GM19438 (cell line): Measurements from ENCODE around the gene SFXN4.
A peak's percentile ranks its signal among the peaks of the same experiment; 100 is the strongest.
"Not testable (repeated sequence)": the region's sequence is repeated elsewhere in the genome, so short reads cannot be mapped to it uniquely, and the experiment has no call there.

ENCODE experiments used
- ATAC-seq: cut with Tn5 transposase; IDR thresholded peaks from one replicate; pipeline ENCODE4 v1.9.1; 2021; ENCODE audit warnings: low read depth; ENCODE audit not compliant: unreplicated experiment

The SFXN4 gene

DNA sequence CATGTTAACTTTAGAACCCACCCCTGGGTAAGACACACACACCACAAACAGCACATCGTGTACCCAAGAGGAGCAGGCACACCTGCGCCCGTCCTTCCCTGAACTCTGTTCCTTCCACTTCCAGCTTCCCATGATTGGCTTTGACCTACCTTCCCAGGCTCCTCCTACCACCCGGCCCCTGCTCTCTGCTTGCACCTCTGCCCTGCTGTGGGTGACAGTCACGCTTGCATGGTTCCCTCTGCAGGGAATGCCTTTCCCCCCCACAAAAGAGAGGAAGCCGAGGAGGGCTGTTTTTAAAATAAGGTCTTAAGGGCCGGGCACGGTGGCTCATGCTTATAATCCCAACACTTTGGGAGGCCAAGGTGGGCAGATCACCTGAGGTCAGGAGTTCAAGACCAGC lies 16.4 kb downstream of the SFXN4 start:
- no peak for ATAC-seq

DNA sequence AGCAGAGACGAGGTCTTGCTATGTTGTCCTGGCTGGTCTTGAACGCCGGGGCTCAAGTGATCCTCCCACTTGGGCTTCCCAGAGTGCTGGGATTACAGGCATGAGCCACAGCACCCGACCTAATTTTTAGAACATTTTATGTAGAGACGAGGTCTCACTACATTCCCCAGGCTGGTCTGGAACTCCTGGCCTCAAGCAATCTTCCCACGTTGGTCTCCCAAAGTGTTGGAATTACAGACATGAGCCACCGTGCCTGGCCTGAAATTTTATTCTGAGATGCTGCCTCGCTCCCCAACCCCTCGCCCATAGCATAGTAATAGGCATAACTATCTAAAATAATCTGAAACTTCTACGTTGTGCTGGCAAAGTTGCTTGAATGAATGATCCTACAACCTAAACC lies 21.9 kb downstream of the SFXN4 start:
- ATAC-seq: no peak

DNA sequence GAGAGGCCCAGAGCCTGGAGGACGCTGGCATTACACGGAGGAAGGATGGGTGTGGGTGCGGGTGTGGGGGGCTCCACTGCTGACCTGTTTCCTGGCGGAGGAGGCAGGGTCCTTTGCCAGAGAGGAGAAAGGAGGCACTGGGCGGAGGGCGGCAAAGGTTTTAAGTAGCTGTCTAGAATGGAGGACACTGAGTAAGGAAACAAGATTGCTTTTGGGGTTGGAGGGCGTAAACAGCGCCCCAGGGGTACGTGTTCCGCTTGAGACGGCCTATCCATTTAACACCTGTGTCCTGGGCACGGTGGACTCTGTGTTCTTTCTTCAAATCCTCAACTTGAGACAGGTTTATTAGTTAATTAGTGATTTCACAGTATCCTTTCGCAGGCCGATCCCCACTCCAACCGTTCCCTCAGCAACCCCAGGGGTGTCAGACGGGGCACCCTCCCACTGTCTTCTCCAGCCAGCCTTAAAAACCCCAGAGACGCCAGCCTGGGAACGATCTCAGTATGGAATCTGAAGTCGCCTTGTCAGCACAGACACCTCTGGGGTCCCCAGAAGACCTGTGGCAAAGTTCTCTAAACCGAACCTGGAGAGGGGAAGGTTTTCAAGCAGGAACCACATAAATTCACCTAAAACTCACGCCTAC lies 24.8 kb downstream of the SFXN4 start:
- ATAC-seq: no peak

DNA sequence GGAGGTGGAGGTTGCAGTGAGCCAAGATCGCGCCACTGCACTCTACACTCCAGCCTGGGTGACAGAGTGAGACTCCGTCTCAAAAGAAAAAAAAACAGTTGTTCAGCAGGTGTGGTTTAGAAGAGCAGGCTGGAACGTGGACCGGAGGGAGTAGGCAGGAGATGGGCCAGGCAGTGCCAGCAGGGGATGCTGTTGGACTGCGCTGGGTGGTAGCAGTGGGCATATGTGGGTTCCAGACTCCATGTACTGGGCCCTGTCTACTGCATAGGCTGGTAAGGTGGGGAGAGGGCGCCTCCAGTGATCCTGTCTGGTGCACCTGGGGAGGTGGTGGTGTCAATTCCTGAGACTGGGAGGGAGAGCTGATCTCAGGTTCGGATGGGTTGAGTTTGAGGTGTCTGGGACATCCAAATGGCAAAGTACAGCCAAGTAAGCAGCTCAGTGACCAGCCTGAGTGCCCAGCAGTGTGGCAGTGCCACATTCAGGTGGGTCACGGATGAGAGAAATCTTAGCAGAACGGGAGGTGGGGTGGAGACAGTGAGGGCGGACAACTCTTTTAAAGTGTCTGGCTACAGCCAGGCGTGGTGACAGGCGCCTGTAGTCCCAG lies 25.9 kb downstream of the SFXN4 start:
- no peak for ATAC-seq

DNA sequence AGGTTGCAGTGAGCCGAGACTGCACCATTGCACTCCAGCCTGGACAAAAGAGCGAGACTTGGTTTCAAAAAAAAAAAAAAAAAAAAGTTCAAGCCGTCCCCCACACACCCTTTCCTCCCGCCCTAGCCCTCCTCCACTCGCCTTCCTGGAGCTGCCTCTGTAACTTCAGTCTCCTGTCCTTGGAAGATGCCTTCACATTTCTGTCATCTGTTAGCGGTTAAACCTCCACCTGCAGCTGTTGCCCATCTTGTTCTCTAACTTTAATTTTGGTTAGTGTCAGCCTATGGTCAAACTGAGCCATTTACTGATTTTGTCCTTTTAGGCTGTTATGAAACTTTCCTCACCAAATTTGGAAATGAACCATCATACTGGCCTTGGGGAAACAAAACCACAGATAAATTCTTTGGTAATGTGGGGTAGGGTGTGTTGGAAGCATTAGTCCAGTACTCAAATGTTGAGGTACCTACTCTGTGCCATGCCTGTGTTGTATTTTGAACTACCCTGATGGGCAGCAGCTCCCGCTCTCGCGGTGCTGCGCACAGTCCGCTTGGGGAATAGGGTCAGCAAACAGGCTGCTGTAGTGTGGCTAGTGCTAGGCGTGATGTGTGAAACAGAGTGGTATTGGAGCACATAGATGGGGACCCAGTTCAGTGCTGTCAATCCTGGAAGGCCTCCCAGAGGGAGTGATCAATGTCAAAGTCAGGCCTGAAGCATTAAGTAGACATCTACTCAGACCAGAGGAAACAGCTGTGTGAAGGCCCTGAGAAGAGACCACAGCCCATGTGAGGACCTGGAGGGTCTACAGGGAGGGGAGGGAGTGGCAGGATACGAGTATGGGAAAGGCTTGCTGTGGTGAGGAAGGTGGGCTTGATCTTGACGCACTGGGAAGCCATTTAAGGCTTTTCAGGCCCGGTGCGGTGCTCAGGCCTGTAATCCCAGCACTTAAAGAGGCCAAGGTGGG lies 26.9 kb downstream of the SFXN4 start:
- no peak for ATAC-seq

DNA sequence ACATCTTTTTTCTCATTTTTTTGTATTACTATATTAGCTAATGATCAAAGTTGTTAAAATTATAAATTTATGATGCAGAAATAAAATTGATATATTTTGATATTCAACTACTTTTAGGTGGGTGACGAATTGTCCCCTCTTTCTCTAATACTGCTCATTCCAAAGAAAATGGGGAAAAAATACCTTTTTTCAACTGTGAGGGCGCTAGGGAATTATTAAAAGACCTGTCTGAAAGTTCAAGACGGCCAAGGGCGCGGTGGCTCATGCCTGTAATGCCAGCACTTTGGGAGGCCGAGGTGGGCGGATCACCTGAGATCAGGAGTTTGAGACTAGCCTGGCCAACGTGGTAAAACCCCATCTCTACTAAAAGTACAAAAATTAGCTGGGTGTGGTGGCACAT lies 27.6 kb downstream of the SFXN4 start:
- not testable (repeated sequence) for ATAC-seq

DNA sequence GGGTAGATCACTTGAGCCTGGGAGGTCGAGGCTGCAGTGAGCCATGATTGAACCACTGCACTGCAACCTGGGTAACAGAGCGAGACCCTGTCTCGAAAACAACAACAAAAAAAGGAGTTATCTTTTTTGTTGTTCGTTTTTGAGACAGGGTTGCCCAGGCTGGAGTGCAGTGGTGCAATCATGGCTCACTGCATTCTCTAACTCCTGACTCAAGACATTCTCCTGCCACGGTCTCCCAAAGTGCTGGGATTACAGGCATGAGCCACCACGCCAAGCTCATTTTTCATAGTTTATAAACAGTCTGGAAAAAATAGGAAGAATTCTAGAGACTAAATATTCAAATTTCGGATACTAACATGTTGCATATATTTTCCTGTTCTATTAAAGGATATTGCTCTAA lies 29.4 kb downstream of the SFXN4 start:
- no peak for ATAC-seq

DNA sequence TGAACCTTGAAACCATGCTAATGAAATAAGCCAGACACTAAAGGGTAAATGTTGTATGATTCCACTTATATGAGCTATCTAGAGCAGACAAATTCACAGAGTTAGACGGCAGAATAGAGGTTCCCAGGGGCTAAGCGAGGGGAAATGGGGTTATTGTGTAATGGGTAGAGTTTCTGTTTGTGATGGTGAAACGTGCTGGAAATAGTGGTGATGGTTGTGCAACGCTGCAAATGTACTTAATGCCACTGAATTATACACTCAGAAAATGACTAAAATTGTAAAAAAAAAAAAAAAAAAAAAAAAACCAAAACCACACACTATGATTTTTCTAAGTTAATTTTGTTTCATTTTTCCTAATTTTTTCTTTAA lies 30.0 kb downstream of the SFXN4 start:
- no peak for ATAC-seq

DNA sequence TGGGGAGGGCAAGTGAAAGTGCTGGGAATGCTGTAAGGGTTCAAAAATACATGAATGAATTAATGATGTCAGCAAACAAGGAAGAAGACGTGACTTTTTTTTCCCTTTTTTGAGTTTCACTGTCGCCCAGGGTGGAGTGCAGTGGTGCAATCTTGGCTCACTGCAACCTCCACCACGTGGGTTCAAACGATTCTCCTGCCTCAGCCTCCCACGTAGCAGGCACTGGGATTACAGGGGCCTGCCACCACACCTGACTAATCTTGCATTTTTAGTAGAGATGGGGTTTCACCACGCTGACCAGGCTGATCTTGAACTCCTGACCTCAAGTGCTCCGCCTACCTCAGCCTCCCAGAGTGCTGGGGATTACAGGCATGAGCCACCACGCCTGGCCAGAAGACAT lies 31.6 kb downstream of the SFXN4 start:
- no peak for ATAC-seq

DNA sequence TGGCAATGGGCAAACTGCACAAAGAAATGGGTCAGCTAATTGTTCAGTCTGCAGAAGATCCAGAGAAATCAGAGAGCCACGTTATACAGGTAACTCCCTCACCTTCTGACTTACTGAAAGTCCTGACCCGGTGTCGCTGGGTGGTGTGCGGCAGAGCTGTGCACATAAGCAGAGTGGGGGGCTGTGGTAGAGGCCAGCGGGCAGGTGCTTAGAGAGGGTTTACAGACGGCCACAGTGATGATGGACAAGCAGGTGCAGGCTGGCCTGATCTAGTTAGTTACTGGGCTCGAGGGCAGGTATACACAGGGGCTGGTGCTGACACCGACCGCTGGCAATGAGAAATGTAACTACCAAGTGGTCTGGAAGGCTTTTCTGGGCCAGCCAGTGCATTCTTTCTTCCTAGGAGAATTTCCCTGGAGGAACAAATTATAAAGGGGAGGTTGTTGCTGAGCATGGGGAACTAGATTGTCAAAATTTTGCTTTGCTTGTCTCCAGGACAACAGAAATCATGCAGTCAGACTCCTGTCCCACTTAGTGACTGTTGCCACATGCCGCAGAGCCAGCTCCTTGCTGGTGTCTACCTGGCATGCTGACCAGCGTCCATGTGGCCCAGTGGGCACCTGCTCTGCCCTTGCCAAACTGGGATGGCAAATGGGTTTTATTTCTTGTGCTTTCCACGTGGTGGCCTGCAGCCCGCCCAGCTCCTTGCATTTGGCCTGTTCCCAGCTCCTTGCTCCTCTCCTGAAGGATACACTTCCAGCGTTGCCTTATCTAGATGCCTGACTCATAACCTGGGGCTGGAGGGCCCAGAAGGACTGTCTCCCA lies 32.8 kb downstream of the SFXN4 start:
- ATAC-seq: no peak

DNA sequence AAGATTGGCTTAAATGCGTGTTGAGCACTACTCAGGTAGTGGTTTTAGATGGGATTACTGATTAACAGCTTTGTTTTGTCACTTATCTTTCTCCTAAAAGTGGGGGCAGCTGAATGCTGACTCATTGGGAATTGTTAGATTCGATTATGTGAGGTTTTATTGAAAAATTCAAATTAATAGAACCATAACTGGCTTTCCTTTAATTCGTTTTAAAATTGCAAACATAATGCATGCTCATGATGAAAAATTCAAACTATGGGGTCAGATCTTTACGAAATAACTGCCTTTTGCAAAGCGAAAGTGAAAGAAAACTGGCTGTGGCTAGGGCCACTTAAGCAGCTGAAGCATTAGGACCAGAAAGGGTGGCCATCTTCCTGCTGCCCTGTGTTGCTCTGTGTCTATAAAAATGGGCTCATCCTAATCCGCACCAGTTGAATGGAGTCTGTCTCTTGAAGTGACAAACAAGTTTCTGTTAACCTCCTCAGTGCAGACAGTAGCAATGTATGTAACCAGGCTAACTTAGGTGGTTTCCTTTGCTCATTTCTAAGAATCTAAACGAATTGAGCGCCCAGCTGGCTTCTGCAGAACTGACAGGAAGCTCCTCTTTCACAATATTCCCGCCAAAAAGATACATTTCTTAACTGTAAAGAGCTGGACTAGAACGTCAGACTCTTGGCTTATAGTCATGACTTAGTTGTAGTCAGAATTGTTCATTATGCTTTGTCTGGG lies 33.8 kb downstream of the SFXN4 start:
- peak; percentile 75 for ATAC-seq

DNA sequence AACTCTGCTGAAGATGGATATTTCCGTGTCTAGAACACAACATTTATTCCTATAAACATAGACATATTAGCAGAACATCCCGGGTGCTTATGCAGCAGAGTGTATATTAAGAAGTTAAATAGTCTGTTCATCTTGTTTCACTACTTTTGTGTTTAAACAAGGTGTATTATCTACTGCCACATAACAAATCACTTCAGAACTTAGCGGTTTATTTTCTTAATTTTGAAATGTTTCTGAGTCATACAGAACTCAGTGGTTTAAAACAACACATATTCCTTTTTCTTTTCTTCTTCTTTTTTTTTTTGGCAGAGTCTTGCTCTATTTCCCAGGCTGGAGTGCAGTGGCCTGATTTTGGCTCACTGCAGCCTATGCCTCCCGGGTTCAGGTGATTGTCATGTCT lies 35.8 kb downstream of the SFXN4 start:
- ATAC-seq: no peak

DNA sequence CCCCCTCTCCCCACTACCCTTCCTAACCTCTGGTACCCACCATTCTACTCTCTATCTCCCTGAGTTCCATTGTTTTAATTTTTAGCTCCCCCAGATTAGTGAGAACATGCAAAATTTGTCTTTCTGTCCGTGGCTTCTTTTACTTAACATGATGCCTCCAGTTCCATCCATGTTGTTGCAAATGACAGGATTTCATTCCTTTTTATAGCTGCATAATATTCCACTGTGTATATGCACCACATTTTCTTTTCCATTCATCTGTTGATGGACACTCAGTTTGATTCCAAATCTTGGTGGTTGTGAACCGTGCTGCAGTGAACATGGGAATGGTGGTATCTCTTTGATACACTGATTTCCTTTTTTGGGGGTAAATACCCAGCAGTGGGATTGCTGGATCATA lies 39.6 kb downstream of the SFXN4 start:
- ATAC-seq: no peak

DNA sequence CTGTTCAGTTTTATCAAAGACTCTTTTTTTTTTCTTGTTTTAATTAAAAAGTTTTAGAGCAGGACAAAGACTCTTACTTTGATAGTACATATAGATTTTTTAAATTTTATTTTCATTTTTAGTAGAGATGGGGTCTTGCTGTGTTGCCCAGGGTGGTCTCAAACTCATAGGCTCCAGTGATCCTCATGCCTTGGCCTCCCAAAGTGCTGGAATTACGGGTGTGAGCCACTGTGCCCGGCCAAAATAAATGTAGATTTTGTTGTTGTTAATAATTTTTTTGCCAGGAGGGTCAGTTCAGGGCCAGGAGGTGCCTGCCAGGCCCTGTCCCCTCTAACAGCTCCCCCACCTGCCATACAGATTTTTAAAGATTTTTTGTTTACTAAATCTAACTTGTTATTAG lies 44.6 kb downstream of the SFXN4 start:
- no peak for ATAC-seq

DNA sequence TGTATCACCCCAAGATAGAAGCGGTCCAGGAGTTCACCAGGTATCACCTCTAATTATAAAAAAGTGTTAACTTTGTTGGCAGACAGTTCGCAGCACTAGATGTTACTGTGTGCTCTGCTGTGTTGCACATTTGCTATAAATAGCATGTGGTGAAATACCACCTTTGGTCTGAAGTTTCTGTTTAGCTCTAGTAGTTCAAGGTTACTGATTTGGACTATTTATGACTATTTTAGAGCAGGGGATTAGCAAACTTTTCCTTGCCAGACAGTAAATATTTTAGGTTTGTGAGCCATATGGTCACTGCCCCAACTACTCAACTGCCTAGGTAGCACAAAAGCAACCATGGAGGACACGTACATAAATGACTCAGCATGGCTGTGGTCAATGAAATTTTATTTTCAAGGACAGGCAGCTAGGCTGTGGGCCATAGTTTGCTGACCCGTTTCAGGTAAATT lies 45.1 kb downstream of the SFXN4 start:
- peak; percentile 86 for ATAC-seq

DNA sequence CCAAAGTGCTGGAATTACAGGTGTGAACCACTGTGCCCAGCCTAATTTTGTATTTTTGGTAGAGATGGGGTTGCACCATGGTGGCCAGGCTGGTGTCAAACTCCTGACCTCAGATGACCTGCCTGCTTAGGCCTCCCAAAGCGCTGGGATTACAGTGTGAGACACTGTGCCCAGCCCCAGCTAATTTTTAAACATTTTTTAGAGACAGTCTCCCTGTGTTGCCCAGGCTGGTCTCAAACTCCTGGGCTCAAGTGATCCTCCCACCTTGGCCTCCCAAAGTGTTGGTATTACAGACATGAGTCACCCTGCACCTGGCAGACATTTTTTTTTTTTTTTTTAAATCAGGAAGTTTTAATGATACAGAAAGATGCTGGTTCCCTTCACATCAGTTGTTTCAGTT lies 46.1 kb downstream of the SFXN4 start:
- ATAC-seq: no peak

DNA sequence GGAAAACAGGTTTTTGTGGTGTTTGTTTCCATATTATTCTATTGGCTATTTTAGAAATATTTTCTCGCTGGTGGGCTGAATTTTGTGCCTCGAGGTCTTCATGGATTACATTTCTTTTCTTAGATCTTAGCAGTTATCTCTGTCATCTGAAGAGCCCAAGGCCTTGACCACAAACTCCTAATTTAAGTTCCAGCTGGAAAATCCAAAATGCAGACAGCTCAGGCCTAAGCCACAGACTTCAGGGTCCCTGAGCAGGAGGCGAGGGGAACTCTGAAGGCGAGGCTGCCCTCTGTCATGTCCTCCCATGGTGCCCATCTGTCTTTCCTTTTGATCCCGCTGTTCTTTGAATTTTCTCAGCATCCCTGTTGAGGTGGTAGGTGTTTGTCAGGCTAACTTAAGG lies 47.3 kb downstream of the SFXN4 start:
- ATAC-seq: no peak

DNA sequence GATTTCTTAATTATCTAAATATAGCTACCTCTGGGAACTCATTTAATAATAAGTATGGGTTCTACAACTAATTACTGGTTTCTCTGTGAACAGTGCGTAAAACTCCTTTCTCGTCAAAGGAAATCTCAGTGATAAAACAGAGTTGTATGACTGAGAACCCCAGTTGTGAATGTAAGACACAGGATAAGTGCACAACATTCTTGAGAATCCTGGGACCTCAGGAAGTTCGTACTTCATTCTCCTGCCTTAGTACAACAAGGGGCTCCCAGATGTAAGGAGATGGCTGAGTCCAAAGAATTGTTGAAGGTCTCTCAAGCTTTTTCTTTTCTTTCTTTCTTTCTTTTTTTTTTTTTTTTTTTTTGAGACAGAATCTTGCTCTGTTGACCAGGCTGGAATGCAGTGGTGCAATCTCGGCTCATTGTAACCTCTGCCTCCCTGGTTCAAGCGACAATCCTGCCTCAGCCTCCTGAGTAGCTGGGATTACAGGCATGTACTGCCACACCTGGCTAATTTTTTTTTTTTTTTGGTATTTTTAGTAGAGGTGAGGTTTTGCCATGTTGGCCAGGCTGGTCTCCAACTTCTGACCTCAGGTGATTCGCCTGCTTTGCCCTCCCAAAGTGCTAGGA lies 49.1 kb downstream of the SFXN4 start:
- no peak for ATAC-seq

DNA sequence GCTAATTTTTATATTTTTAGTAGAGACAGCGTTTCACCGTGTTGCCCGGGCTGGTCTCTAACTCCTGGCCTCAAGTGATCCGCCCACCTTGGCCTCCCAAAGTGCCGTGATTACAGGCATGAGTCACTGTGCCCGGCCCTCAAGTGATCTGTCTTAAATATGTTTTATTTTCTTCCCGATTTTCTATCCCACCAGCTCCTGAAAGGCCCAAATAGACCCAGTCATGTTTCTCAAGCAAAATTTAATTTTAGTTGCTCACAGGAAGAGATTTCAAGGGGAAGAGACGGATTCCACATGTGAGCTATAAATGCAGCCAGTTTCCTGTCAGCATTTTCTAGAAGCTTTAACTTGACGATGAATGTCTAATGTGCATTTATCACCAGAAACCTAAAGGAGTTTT lies 49.6 kb downstream of the SFXN4 start:
- no peak for ATAC-seq
